Body of pancreas (tissue), 4 donors: ENCODE data around the gene KIAA0825.

Experiments
- POLR2A ChIP-seq, 3 donors: fragments of 450-650 bp; IDR thresholded peaks; one replicate each; pipeline ENCODE4 v1.6.1; 2016; ENCODE audit warnings: antibody characterized with exemption in 3 of 3, mild to moderate bottlenecking in 2 of 3
- TF ChIP-seq, protein P1 (sequence below), 7 experiments: fragments of 450-650 bp in 4 of 7; fragments of 200-600 bp in 3 of 7; sonication (generic) in 3 of 7; IDR thresholded peaks; one replicate each; pipeline ENCODE4 v1.5.1; 2016 to 2019; ENCODE audit warnings: antibody characterized with exemption in 7 of 7

DNA sequence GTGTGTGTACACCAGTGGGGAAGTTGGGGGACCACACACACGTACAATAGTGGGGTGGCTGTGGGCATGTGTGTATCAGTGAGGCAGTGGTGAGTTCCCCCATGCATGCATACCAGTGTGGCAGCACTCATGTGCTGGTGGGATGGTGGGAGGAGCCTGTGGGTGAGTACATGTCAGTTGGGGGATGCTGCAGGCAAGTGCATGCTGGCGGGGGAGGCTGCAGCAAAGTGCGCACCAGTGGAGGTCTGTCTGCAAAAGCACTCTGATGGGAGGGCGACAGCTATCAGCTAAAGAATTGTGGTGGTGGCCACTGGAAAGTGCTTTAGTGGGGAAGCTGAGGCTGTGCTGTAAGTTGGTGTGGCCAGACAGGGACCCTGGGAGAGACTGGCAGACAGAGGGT lies 418.8 kb downstream of the KIAA0825 start:
- TF ChIP-seq, protein P1, sequence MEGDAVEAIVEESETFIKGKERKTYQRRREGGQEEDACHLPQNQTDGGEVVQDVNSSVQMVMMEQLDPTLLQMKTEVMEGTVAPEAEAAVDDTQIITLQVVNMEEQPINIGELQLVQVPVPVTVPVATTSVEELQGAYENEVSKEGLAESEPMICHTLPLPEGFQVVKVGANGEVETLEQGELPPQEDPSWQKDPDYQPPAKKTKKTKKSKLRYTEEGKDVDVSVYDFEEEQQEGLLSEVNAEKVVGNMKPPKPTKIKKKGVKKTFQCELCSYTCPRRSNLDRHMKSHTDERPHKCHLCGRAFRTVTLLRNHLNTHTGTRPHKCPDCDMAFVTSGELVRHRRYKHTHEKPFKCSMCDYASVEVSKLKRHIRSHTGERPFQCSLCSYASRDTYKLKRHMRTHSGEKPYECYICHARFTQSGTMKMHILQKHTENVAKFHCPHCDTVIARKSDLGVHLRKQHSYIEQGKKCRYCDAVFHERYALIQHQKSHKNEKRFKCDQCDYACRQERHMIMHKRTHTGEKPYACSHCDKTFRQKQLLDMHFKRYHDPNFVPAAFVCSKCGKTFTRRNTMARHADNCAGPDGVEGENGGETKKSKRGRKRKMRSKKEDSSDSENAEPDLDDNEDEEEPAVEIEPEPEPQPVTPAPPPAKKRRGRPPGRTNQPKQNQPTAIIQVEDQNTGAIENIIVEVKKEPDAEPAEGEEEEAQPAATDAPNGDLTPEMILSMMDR (IDR thresholded peaks at IDR 0.05): no peak
- no peak for TF ChIP-seq POLR2A (IDR thresholded peaks at IDR 0.05)
